T-helper 2 cell treated with Interferon-gamma antibody and Interleukin-4, amounts not matched to agents 5 μg/mL and 100 μg/mL, for 36 hours (primary cell): Measurements from ENCODE around the gene OGFR.

Experiments
- DNase-seq: peaks from one replicate; pipeline ENCODE4 v3.0.0; 2021; ENCODE audit warnings: low spot score
- H3K27ac Mint-ChIP-seq: one replicate; pipeline ENCODE4 v1.8.0; 2021; ENCODE audit warnings: mild to moderate bottlenecking, mixed read lengths
- H3K27me3 Mint-ChIP-seq: one replicate; pipeline ENCODE4 v1.8.0; 2021; ENCODE audit warnings: low read depth, mixed read lengths
- H3K36me3 Mint-ChIP-seq: one replicate; pipeline ENCODE4 v1.8.0; 2021; ENCODE audit warnings: low read depth, mixed read lengths
- H3K4me1 Mint-ChIP-seq: one replicate; pipeline ENCODE4 v1.8.0; 2021; ENCODE audit warnings: low read depth, mixed read lengths
- H3K4me3 Mint-ChIP-seq: one replicate; pipeline ENCODE4 v1.8.0; 2022; ENCODE audit warnings: mild to moderate bottlenecking, moderate library complexity, mixed read lengths
- H3K9me3 Mint-ChIP-seq: one replicate; pipeline ENCODE4 v1.8.0; 2021; ENCODE audit warnings: mixed read lengths

OGFR gene

GRCh38 chr20:62816031-62816883 lies 11.6 kb downstream of the OGFR start:
- DNase-seq, result no peak
- no peak overlapping the region for H3K27ac Mint-ChIP-seq
- H3K4me3 Mint-ChIP-seq, result no peak overlapping the region

GRCh38 chr20:62816884-62817873 lies 12.5 kb downstream of the OGFR start, which contains the start of gene COL9A3:
COL9A3 (plus strand) TSS chr20:62817050; CDS start chr20:62817065, 15 bp downstream.
- no peaks in the 10 kb centered on the region for H3K9me3 Mint-ChIP-seq
- no peak within 1 kb of the TSS for H3K27ac Mint-ChIP-seq
- peaks cover 3% of the 10 kb centered on the region for H3K36me3 Mint-ChIP-seq
- H3K4me1 Mint-ChIP-seq, result no peaks in the 10 kb centered on the region
- DNase-seq, result no peak
- H3K27me3 Mint-ChIP-seq, result peaks cover 35% of the 10 kb centered on the region
- H3K4me3 Mint-ChIP-seq, result no peak within 1 kb of the TSS

More at GRCh38 chr20:62816031-62816883, 11.6 kb downstream of the OGFR start:
- Mint-ChIP-seq H3K27me3 (peaks cover 35% of the 10 kb centered on the region), H3K36me3 (peaks cover 6% of the 10 kb centered on the region), H3K4me1 (no peaks in the 10 kb centered on the region), H3K9me3 (no peaks in the 10 kb centered on the region)

- no peaks in the 10 kb centered on the region for H3K4me1 Mint-ChIP-seq
- no peak overlapping the region for H3K4me3 Mint-ChIP-seq
- H3K9me3 Mint-ChIP-seq, result no peaks in the 10 kb centered on the region
- H3K36me3 Mint-ChIP-seq, result no peaks in the 10 kb centered on the region
- DNase-seq, result no peak
- peaks cover 35% of the 10 kb centered on the region for H3K27me3 Mint-ChIP-seq
- H3K27ac Mint-ChIP-seq, result no peak overlapping the region
These were observed 13.4 kb downstream of the OGFR start for GRCh38 chr20:62817975-62818591.

- H3K9me3 Mint-ChIP-seq, result no peaks in the 10 kb centered on the region
- H3K36me3 Mint-ChIP-seq, result no peaks in the 10 kb centered on the region
- no peaks in the 10 kb centered on the region for H3K4me1 Mint-ChIP-seq
- H3K4me3 Mint-ChIP-seq, result no peak overlapping the region
- no peak overlapping the region for H3K27ac Mint-ChIP-seq
- DNase-seq, result no peak
- H3K27me3 Mint-ChIP-seq, result peaks cover 35% of the 10 kb centered on the region
These were observed 14.2 kb downstream of the OGFR start for GRCh38 chr20:62818592-62819493.

GRCh38 chr20:62819494-62820174 lies 15.0 kb downstream of the OGFR start:
- H3K27me3 Mint-ChIP-seq, result peaks cover 31% of the 10 kb centered on the region
- H3K36me3 Mint-ChIP-seq, result no peaks in the 10 kb centered on the region

GRCh38 chr20:62820208-62820961 lies 15.8 kb downstream of the OGFR start:
- Mint-ChIP-seq H3K27ac (no peak overlapping the region), H3K27me3 (peaks cover 26% of the 10 kb centered on the region), H3K36me3 (no peaks in the 10 kb centered on the region), H3K4me3 (no peak overlapping the region), H3K9me3 (no peaks in the 10 kb centered on the region), H3K4me1 (no peaks in the 10 kb centered on the region)
- DNase-seq, result no peak

More at GRCh38 chr20:62819494-62820174, 15.0 kb downstream of the OGFR start:
- H3K27ac Mint-ChIP-seq, result no peak overlapping the region
- H3K4me1 Mint-ChIP-seq, result no peaks in the 10 kb centered on the region
- H3K4me3 Mint-ChIP-seq, result no peak overlapping the region
- H3K9me3 Mint-ChIP-seq, result no peaks in the 10 kb centered on the region
- DNase-seq, result no peak

- Mint-ChIP-seq H3K27me3 (peaks cover 18% of the 10 kb centered on the region), H3K9me3 (no peaks in the 10 kb centered on the region), H3K4me1 (no peaks in the 10 kb centered on the region), H3K27ac (no peak overlapping the region), H3K4me3 (no peak overlapping the region), H3K36me3 (no peaks in the 10 kb centered on the region)
- DNase-seq, result no peak
These were observed 16.5 kb downstream of the OGFR start for GRCh38 chr20:62820962-62821725.

- no peak overlapping the region for H3K4me3 Mint-ChIP-seq
- DNase-seq, result no peak
- H3K36me3 Mint-ChIP-seq, result no peaks in the 10 kb centered on the region
- peaks cover 15% of the 10 kb centered on the region for H3K27me3 Mint-ChIP-seq
- H3K4me1 Mint-ChIP-seq, result no peaks in the 10 kb centered on the region
- H3K9me3 Mint-ChIP-seq, result no peaks in the 10 kb centered on the region
- H3K27ac Mint-ChIP-seq, result no peak overlapping the region
These were observed 17.1 kb downstream of the OGFR start for GRCh38 chr20:62821726-62822210.

- Mint-ChIP-seq H3K9me3 (no peaks in the 10 kb centered on the region), H3K4me1 (no peaks in the 10 kb centered on the region), H3K36me3 (no peaks in the 10 kb centered on the region), H3K27me3 (peaks cover 15% of the 10 kb centered on the region), H3K27ac (no peak overlapping the region), H3K4me3 (no peak overlapping the region)
- no peak for DNase-seq
These were observed 17.7 kb downstream of the OGFR start for GRCh38 chr20:62822239-62822787.

GRCh38 chr20:62822788-62823651 lies 18.4 kb downstream of the OGFR start:
- no peaks in the 10 kb centered on the region for H3K4me1 Mint-ChIP-seq
- H3K36me3 Mint-ChIP-seq, result no peaks in the 10 kb centered on the region
- no peak overlapping the region for H3K4me3 Mint-ChIP-seq
- H3K9me3 Mint-ChIP-seq, result no peaks in the 10 kb centered on the region
- peaks cover 11% of the 10 kb centered on the region for H3K27me3 Mint-ChIP-seq
- peak; percentile 42 for DNase-seq
- H3K27ac Mint-ChIP-seq, result no peak overlapping the region
